IMR-90 (cell line): ENCODE measurements around the gene CD70. TPM values are rescaled to one million over a fixed set of nuclear protein-coding genes. Genes with fewer than 3 reads are reported as not detected.

ENCODE experiments used
- ATAC-seq: fragments of 200-7000 bp; cut with Tn5 transposase; 2 replicates; pipeline ENCODE4 v1.9.1; 2020; ENCODE audit warnings: low read depth, mild to moderate bottlenecking, moderate library complexity
- BruUV-seq: library from RNA; stranded (reverse); fragments of 400-500 nt; replicated peaks from 2 replicates; lab custom pipeline; 2021; lab: Mats Ljungman, UMichigan
- CTCF ChIA-PET: fragments of 300-600 bp; formaldehyde crosslinking; extraction: SDS; loops from one replicate; lab custom pipeline; 2021; ENCODE audit warnings: antibody characterized with exemption; lab: Yijun Ruan, JAX
- POLR2A ChIA-PET: fragments of 300-600 bp; sonication (Branson Sonifier 250); formaldehyde crosslinking; loops from one replicate; lab custom pipeline; 2022; ENCODE audit warnings: antibody characterized with exemption; ENCODE audit not compliant: unreplicated experiment; lab: Charles Lee
- DNase-seq: peaks from one replicate; pipeline ENCODE4 v3.0.0; 2013
- H2AFZ ChIP-seq: replicated peaks from 2 replicates; pipeline ENCODE3; 2013; ENCODE audit warnings: low read length, mild to moderate bottlenecking; ENCODE audit not compliant: poor library complexity
- H2AK5ac ChIP-seq: 2 replicates; pipeline ENCODE4 v1.6.1; 2013; ENCODE audit warnings: low read depth, low read length, inconsistent platforms
- H2AK9ac ChIP-seq: replicated peaks from 2 replicates; pipeline ENCODE3; 2013; ENCODE audit warnings: mild to moderate bottlenecking, low read depth, low read length, moderate library complexity; ENCODE audit not compliant: poor library complexity
- H2BK120ac ChIP-seq: 2 replicates; pipeline ENCODE4 v1.6.1; 2013; ENCODE audit warnings: low read depth, low read length, inconsistent platforms
- H2BK15ac ChIP-seq: 3 replicates; pipeline ENCODE4 v1.6.1; 2013; ENCODE audit warnings: low read depth, low read length, inconsistent platforms
- H2BK20ac ChIP-seq: 2 replicates; pipeline ENCODE4 v1.6.1; 2013; ENCODE audit warnings: low read depth, mild to moderate bottlenecking, inconsistent platforms, low read length, moderate library complexity
- H2BK5ac ChIP-seq: 2 replicates; pipeline ENCODE4 v1.6.1; 2013; ENCODE audit warnings: mild to moderate bottlenecking, low read depth, low read length, inconsistent platforms; ENCODE audit not compliant: poor library complexity, severe bottlenecking
- H3K14ac ChIP-seq: replicated peaks from 2 replicates; pipeline ENCODE4 v1.6.1; 2013; ENCODE audit warnings: low read depth, low read length, inconsistent platforms
- H3K18ac ChIP-seq: 2 replicates; pipeline ENCODE4 v1.6.1; 2013; ENCODE audit warnings: low read depth, low read length, control low read depth
- H3K23ac ChIP-seq: 2 replicates; pipeline ENCODE4 v1.6.1; 2013; ENCODE audit warnings: low read depth, low read length, inconsistent platforms
- H3K27ac ChIP-seq: 2 replicates; pipeline ENCODE4 v1.5.1; 2013; ENCODE audit warnings: mild to moderate bottlenecking, control low read depth, low read length; ENCODE audit not compliant: insufficient read depth
- H3K27me3 ChIP-seq: 2 replicates; pipeline ENCODE4 v1.6.1; 2013; ENCODE audit warnings: low read length; ENCODE audit not compliant: control insufficient read depth, insufficient read depth
- H3K36me3 ChIP-seq: 2 replicates; pipeline ENCODE4 v1.6.1; 2013; ENCODE audit warnings: low read length, mixed read lengths; ENCODE audit not compliant: control insufficient read depth, insufficient read depth
- H3K4ac ChIP-seq: 2 replicates; pipeline ENCODE4 v1.6.1; 2013; ENCODE audit warnings: low read depth, low read length, inconsistent platforms
- H3K4me1 ChIP-seq: 2 replicates; pipeline ENCODE4 v1.6.1; 2013; ENCODE audit warnings: low read length, mixed read lengths; ENCODE audit not compliant: control insufficient read depth, insufficient read depth
- H3K4me2 ChIP-seq: 2 replicates; pipeline ENCODE4 v1.6.1; 2013; ENCODE audit warnings: low read depth, mild to moderate bottlenecking, control low read depth, low read length, moderate library complexity
- H3K4me3 ChIP-seq: 2 replicates; pipeline ENCODE4 v1.5.1; 2013; ENCODE audit warnings: low read depth, mild to moderate bottlenecking, control low read depth, low read length, moderate library complexity; ENCODE audit not compliant: insufficient read depth
- H3K56ac ChIP-seq: 2 replicates; pipeline ENCODE4 v1.6.1; 2013; ENCODE audit warnings: low read length, inconsistent platforms; ENCODE audit not compliant: insufficient read depth; ENCODE audit errors: extremely low read depth
- H3K79me1 ChIP-seq, 2 experiments: 2 replicates each; pipeline ENCODE4 v1.6.1; 2013; ENCODE audit warnings: low read length in 2 of 2, inconsistent platforms in 1 of 2, low read depth in 1 of 2
- H3K9ac ChIP-seq: 2 replicates; pipeline ENCODE4 v1.6.1; 2013; ENCODE audit warnings: low read depth, low read length, control low read depth
- H3K9me1 ChIP-seq: 2 replicates; pipeline ENCODE4 v1.6.1; 2013; ENCODE audit warnings: low read length, inconsistent platforms; ENCODE audit not compliant: insufficient read depth
- H3K9me3 ChIP-seq: 2 replicates; pipeline ENCODE4 v1.6.1; 2013; ENCODE audit warnings: low read length; ENCODE audit not compliant: control insufficient read depth, insufficient read depth
- H4K20me1 ChIP-seq: 2 replicates; pipeline ENCODE4 v1.6.1; 2013; ENCODE audit warnings: low read length, inconsistent platforms; ENCODE audit not compliant: insufficient read depth
- H4K5ac ChIP-seq: 2 replicates; pipeline ENCODE4 v1.6.1; 2013; ENCODE audit warnings: mild to moderate bottlenecking, low read depth, low read length, control low read depth
- H4K8ac ChIP-seq, 2 experiments: 2 replicates each; pipeline ENCODE4 v1.6.1; 2013; ENCODE audit warnings: low read depth in 2 of 2, low read length in 2 of 2, control low read depth in 1 of 2, inconsistent platforms in 1 of 2
- H4K91ac ChIP-seq: 2 replicates; pipeline ENCODE4 v1.6.1; 2013; ENCODE audit warnings: low read depth, low read length, inconsistent platforms; ENCODE audit not compliant: insufficient read depth
- BHLHE40 ChIP-seq: fragments of 150-350 bp; IDR thresholded peaks from 2 replicates; pipeline ENCODE4 v1.6.1; 2016; ENCODE audit warnings: mild to moderate bottlenecking, low read depth, low read length
- CEBPB ChIP-seq: IDR thresholded peaks from 2 replicates; pipeline ENCODE4 v1.6.1; 2012; ENCODE audit warnings: low read depth, low read length, improper control_type of control experiment
- CHD1 ChIP-seq: IDR thresholded peaks from 2 replicates; pipeline ENCODE4 v1.6.1; 2012; ENCODE audit warnings: low read depth, low read length, improper control_type of control experiment
- CTCF ChIP-seq: conservative IDR thresholded peaks from 2 replicates; pipeline ENCODE4 v1.5.1; 2012; ENCODE audit warnings: mild to moderate bottlenecking, low read depth, low read length, improper control_type of control experiment
- ELK1 ChIP-seq: fragments of 150-350 bp; IDR thresholded peaks from 2 replicates; pipeline ENCODE4 v1.6.1; 2016; ENCODE audit warnings: low read depth, mild to moderate bottlenecking, low read length, moderate library complexity, borderline replicate concordance
- FOS ChIP-seq: fragments of 150-350 bp; IDR thresholded peaks from 2 replicates; pipeline ENCODE4 v1.6.1; 2016; ENCODE audit warnings: low read depth, low read length
- MAFK ChIP-seq: IDR thresholded peaks from 2 replicates; pipeline ENCODE4 v1.6.1; 2012; ENCODE audit warnings: low read depth, low read length, improper control_type of control experiment
- MAZ ChIP-seq: IDR thresholded peaks from 2 replicates; pipeline ENCODE4 v1.6.1; 2012; ENCODE audit warnings: low read depth, mild to moderate bottlenecking, low read length, improper control_type of control experiment, moderate library complexity, borderline replicate concordance
- MXI1 ChIP-seq: IDR thresholded peaks from 2 replicates; pipeline ENCODE4 v1.6.1; 2012; ENCODE audit warnings: low read depth, mild to moderate bottlenecking, low read length, moderate library complexity, borderline replicate concordance
- NFE2L2 ChIP-seq: fragments of 150-350 bp; IDR thresholded peaks from 2 replicates; pipeline ENCODE4 v1.6.1; 2016; ENCODE audit warnings: low read depth, mild to moderate bottlenecking, low read length
- POLR2A ChIP-seq: IDR thresholded peaks from 2 replicates; pipeline ENCODE4 v1.6.1; 2012; ENCODE audit warnings: mild to moderate bottlenecking, low read depth, low read length
- RAD21 ChIP-seq: IDR thresholded peaks from 2 replicates; pipeline ENCODE4 v1.6.1; 2012; ENCODE audit warnings: low read length, improper control_type of control experiment
- RCOR1 ChIP-seq: IDR thresholded peaks from 2 replicates; pipeline ENCODE4 v1.6.1; 2012; ENCODE audit warnings: mild to moderate bottlenecking, low read length, improper control_type of control experiment; ENCODE audit not compliant: insufficient replicate concordance
- RFX5 ChIP-seq: IDR thresholded peaks from 2 replicates; pipeline ENCODE4 v1.8.0; 2012; ENCODE audit warnings: low read depth, mild to moderate bottlenecking, low read length, moderate library complexity
- SMC3 ChIP-seq: fragments of 150-350 bp; IDR thresholded peaks from 2 replicates; pipeline ENCODE4 v1.6.1; 2016; ENCODE audit warnings: low read depth, mild to moderate bottlenecking, antibody characterized with exemption, low read length, moderate library complexity
- WGBS, 2 experiments: methylation state at CpG; one replicate each; pipeline versions ENCODE4 v1.1.5 to v1.1.7; 2013; ENCODE audit warnings: missing lambda C conversion rate in 2 of 2; ENCODE audit not compliant: insufficient read length in 1 of 2; ENCODE audit errors: extremely low coverage in 2 of 2; 5-methylcytosine and 5-hydroxymethylcytosine counted together
- dilution Hi-C: fragments of 300-500 bp; cut with HindIII; formaldehyde crosslinking; loops from one replicate; pipeline ENCODE4 v1.14.3; 2018; ENCODE audit warnings: low sequenced_read_pairs; ENCODE audit not compliant: unreplicated experiment
- in situ Hi-C: fragments of 300-500 bp; cut with MboI; formaldehyde crosslinking; loops from 3 replicates; pipeline ENCODE4 v1.14.3; 2019; ENCODE audit warnings: low sequenced_read_pairs, inconsistent platforms, mixed read lengths
- intact Hi-C: fragments of 100-400 bp; cut with micrococcal nuclease; formaldehyde crosslinking; loops from 2 replicates; pipeline ENCODE4 v1.10.0; 2022
- polyA plus RNA-seq, 3 experiments: library from polyadenylated mRNA; depleted of rRNA; stranded (reverse); fragments of >200 nt; gene quantifications; 2 replicates each; pipeline ENCODE4 v1.2.3, GENCODE V29; 2012; ENCODE audit warnings: low replicate concordance in 1 of 3
- total RNA-seq: library from RNA; depleted of rRNA; stranded (reverse); fragments of >200 nt; gene quantifications from 2 replicates; pipeline ENCODE4 v1.2.3, GENCODE V29; 2012
- TF ChIP-seq, protein P1 (sequence below): fragments of 150-350 bp; IDR thresholded peaks from 2 replicates; pipeline ENCODE4 v1.6.1; 2017; ENCODE audit warnings: mild to moderate bottlenecking, antibody characterized with exemption, low read length, low read depth

The CD70 gene
- total and polyA plus RNA-seq, 2 of the 4 experiments (the other 2 are of a cell fraction): not detected

- in situ Hi-C loops: no loop called here
- dilution Hi-C loops: no loop called here
- no peak overlapping the region for H3K4me3 ChIP-seq
- H3K4me1 ChIP-seq: no peaks in the 10 kb centered on the region
- 76% methylated on average over 4 of the region's 5 CpGs; no CpG with 5 or more reads in 1 of the 2 experiments for WGBS, 2 experiments
- H3K23ac ChIP-seq: no peak overlapping the region
- no peak overlapping the region for H3K4ac ChIP-seq
- no TSS peak for BruUV-seq
- H2BK5ac ChIP-seq: peak overlapping the region; percentile 68
- H3K27me3 ChIP-seq: no peaks in the 10 kb centered on the region
- no peaks in the 10 kb centered on the region for H3K79me1 ChIP-seq
- DNase-seq (no peak), ATAC-seq (no peak)
- no peak overlapping the region for H2AFZ ChIP-seq
- no peak overlapping the region for H2AK9ac ChIP-seq
- H3K18ac ChIP-seq: peak overlapping the region; percentile 16; the same call in 1 of the 2 replicates
- intact Hi-C loops: no loop called here
- no peaks in the 10 kb centered on the region for H3K9me1 ChIP-seq
- no peak overlapping the region for H3K56ac ChIP-seq
- H4K91ac ChIP-seq: no peak overlapping the region
- no peak overlapping the region for H2AK5ac ChIP-seq
- TF ChIP-seq CTCF (no peak), CHD1 (no peak), BHLHE40 (no peak), MXI1 (no peak), FOS (no peak), MAFK (no peak), CEBPB (no peak), RAD21 (no peak), NFE2L2 (no peak), MAZ (no peak), RFX5 (no peak), ELK1 (no peak), RCOR1 (no peak), POLR2A (no peak), SMC3 (no peak)
- TF ChIP-seq, protein P1, sequence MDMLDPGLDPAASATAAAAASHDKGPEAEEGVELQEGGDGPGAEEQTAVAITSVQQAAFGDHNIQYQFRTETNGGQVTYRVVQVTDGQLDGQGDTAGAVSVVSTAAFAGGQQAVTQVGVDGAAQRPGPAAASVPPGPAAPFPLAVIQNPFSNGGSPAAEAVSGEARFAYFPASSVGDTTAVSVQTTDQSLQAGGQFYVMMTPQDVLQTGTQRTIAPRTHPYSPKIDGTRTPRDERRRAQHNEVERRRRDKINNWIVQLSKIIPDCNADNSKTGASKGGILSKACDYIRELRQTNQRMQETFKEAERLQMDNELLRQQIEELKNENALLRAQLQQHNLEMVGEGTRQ: no peak
- peak overlapping the region in 1 of 2 experiments; percentile 42; a peak in 1 of 4 replicates for H4K8ac ChIP-seq
- H4K20me1 ChIP-seq: no peaks in the 10 kb centered on the region
- no peak overlapping the region for H2BK120ac ChIP-seq
- H2BK20ac ChIP-seq: no peak overlapping the region
- no peaks in the 10 kb centered on the region for H3K9me3 ChIP-seq
- CTCF ChIA-PET: no interaction called here
- H2BK15ac ChIP-seq: no peak overlapping the region
- POLR2A ChIA-PET: no interaction called here
- H3K9ac ChIP-seq: no peak overlapping the region
- H4K5ac ChIP-seq: no peak overlapping the region
- no peak overlapping the region for H3K14ac ChIP-seq
- H3K36me3 ChIP-seq: no peaks in the 10 kb centered on the region
- H3K4me2 ChIP-seq: no peak overlapping the region
- H3K27ac ChIP-seq: no peak overlapping the region
Measured at GRCh38 chr19:6576869-6577475, 14.0 kb downstream of the CD70 start.
